ENCODE data around the gene FGF2.

DNA sequence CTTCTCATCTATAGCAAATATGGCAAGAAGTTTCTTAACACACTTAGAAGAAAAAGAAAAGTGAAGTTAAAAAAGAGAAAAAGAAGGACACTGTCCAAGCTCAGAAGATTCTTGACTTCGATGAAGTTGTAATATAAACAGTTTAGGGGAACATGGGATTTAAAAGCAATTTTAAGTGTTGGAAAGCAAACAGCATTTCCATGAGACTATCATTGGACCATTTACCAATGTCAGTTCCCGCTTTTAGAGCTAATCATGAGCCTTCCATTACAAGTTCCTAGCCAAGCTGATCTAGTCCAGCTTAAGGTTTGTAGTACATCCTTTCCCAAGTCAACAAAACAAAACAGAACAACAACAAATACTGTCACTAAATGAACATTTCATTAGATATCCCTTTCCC is 45.1 kb upstream of the FGF2 start:
- no peak for TF ChIP-seq POLR2A (IDR thresholded peaks at IDR 0.05)
- TF ChIP-seq, protein P1, sequence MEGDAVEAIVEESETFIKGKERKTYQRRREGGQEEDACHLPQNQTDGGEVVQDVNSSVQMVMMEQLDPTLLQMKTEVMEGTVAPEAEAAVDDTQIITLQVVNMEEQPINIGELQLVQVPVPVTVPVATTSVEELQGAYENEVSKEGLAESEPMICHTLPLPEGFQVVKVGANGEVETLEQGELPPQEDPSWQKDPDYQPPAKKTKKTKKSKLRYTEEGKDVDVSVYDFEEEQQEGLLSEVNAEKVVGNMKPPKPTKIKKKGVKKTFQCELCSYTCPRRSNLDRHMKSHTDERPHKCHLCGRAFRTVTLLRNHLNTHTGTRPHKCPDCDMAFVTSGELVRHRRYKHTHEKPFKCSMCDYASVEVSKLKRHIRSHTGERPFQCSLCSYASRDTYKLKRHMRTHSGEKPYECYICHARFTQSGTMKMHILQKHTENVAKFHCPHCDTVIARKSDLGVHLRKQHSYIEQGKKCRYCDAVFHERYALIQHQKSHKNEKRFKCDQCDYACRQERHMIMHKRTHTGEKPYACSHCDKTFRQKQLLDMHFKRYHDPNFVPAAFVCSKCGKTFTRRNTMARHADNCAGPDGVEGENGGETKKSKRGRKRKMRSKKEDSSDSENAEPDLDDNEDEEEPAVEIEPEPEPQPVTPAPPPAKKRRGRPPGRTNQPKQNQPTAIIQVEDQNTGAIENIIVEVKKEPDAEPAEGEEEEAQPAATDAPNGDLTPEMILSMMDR (IDR thresholded peaks at IDR 0.05) = no peak

All from esophagus squamous epithelium (tissue), 4 donors.